GM21423 (cell line): Measurements from ENCODE around the gene NUDT6.
"Not testable (repeated sequence)": the region's sequence is repeated elsewhere in the genome, so short reads cannot be mapped to it uniquely, and the experiment has no call there.

Source experiments
- ATAC-seq: cut with Tn5 transposase; IDR thresholded peaks from one replicate; pipeline ENCODE4 v1.9.1; 2021; ENCODE audit warnings: mild to moderate bottlenecking, moderate library complexity; ENCODE audit not compliant: unreplicated experiment

Gene NUDT6

GRCh38 chr4:122879001-122879400 lies 43.4 kb downstream of the NUDT6 start:
- no peak for ATAC-seq

GRCh38 chr4:122876456-122876855 lies 45.9 kb downstream of the NUDT6 start:
- ATAC-seq, result no peak

- no peak for ATAC-seq
Observed at GRCh38 chr4:122875949-122876348, 46.4 kb downstream of the NUDT6 start.

GRCh38 chr4:122873821-122874593 lies 48.4 kb downstream of the NUDT6 start:
- no peak for ATAC-seq

GRCh38 chr4:122873146-122873545 lies 49.3 kb downstream of the NUDT6 start:
- ATAC-seq, result no peak

- not testable (repeated sequence) for ATAC-seq
Observed at GRCh38 chr4:122868235-122868634, 54.2 kb downstream of the NUDT6 start.

- ATAC-seq, result no peak
Observed at GRCh38 chr4:122865425-122865824, 57.0 kb downstream of the NUDT6 start.

- no peak for ATAC-seq
Observed at GRCh38 chr4:122863639-122864038, 58.8 kb downstream of the NUDT6 start.

GRCh38 chr4:122861172-122861943 lies 61.0 kb downstream of the NUDT6 start:
- no peak for ATAC-seq

- no peak for ATAC-seq
Observed at GRCh38 chr4:122858705-122859104, 63.7 kb downstream of the NUDT6 start.

GRCh38 chr4:122857160-122857559 lies 65.2 kb downstream of the NUDT6 start:
- no peak for ATAC-seq

- ATAC-seq, result no peak
Observed at GRCh38 chr4:122855353-122855890, 67.0 kb downstream of the NUDT6 start.

- no peak for ATAC-seq
Observed at GRCh38 chr4:122854447-122855352, 67.7 kb downstream of the NUDT6 start.

- no peak for ATAC-seq
Observed at GRCh38 chr4:122851568-122851967, 70.8 kb downstream of the NUDT6 start.

- ATAC-seq, result not testable (repeated sequence)
Observed at GRCh38 chr4:122849789-122850188, 72.6 kb downstream of the NUDT6 start.

GRCh38 chr4:122847931-122848330 lies 74.5 kb downstream of the NUDT6 start:
- no peak for ATAC-seq

GRCh38 chr4:122845760-122846159 lies 76.6 kb downstream of the NUDT6 start:
- ATAC-seq, result no peak

- ATAC-seq, result no peak
Observed at GRCh38 chr4:122845066-122845465, 77.3 kb downstream of the NUDT6 start.

GRCh38 chr4:122844391-122844790 lies 78.0 kb downstream of the NUDT6 start:
- not testable (repeated sequence) for ATAC-seq

- ATAC-seq, result no peak
Observed at GRCh38 chr4:122842984-122843531, 79.3 kb downstream of the NUDT6 start.
